ENCODE results near the gene UNC13B. TPM values are rescaled to one million over a fixed set of nuclear protein-coding genes. Genes with fewer than 3 reads are reported as not detected.

Gene UNC13B
- total and polyA plus RNA-seq, 2 of the 13 experiments (the other 11 are each of a cell fraction or from before 2014, with no cell fraction given), result 14.0 to 18.3 TPM

- TF ChIP-seq ZNF331 (CRISPR knock-in tag; IDR thresholded peaks at IDR 0.05) (no peak), ZNF383 (CRISPR knock-in tag; IDR thresholded peaks at IDR 0.05; ENCODE audit: borderline replicate concordance) (no peak), ZNF282 (IDR thresholded peaks at IDR 0.05; ENCODE audit: partially characterized antibody) (no peak)
Measured at GRCh38 chr9:35366627-35367026, 204.8 kb downstream of the UNC13B start (continued).

- Histone ChIP-seq H3K79me2 (ENCODE audit: insufficient read depth, low read length) (no peaks in the 10 kb centered on the region), H3K4me3 (replicated peaks in 1 of 3; ENCODE audit: insufficient read depth in 1 of 3, low read depth in 2 of 3, low read length in 3 of 3) (no peak overlapping the region), H3K27ac (ENCODE audit: extremely low read length, insufficient read depth, low read length) (no peak overlapping the region), H3K4me1 (ENCODE audit: insufficient read depth, low read length) (0 out of 2 replicates have a peak, but pooled peaks cover 6% of the 10 kb centered on the region), H4K20me1 (ENCODE audit: insufficient read depth, low read length) (no peaks in the 10 kb centered on the region), H3K9ac (ENCODE audit: insufficient read depth, low read depth, low read length) (no peak overlapping the region), H3K4me2 (ENCODE audit: low read depth, low read length) (no peak overlapping the region), H3K27me3 (ENCODE audit: control insufficient read depth in 1 of 2, insufficient read depth in 2 of 2, low read length in 2 of 2) (no peaks in the 10 kb centered on the region), H3K36me3 (replicated peaks in 1 of 2; ENCODE audit: control insufficient read depth in 1 of 2, insufficient read depth in 2 of 2, low read length in 2 of 2) (peaks cover 2 to 3% of the 10 kb centered on the region in 2 experiments; a peak in 2 of 5 replicates), H2AFZ (ENCODE audit: low read length) (no peak overlapping the region), H3K9me3 (ENCODE audit: low read length) (no peaks in the 10 kb centered on the region)
- DNase-seq (ENCODE audit: low spot score) (no peak), ATAC-seq (no peak), FAIRE-seq (no peak)
- TF ChIP-seq CERS6 (CRISPR knock-in tag; IDR thresholded peaks at IDR 0.05) (no peak), ZBTB8A (CRISPR knock-in tag; IDR thresholded peaks at IDR 0.05; ENCODE audit: borderline replicate concordance, low read depth) (no peak), ZIK1 (CRISPR knock-in tag; IDR thresholded peaks at IDR 0.05; ENCODE audit: borderline replicate concordance, low read depth) (no peak), CBX2 (IDR thresholded peaks at IDR 0.05; ENCODE audit: low read depth, low read length) (no peak), CBX2 (CRISPR knock-in tag; IDR thresholded peaks at IDR 0.05; ENCODE audit: low read depth) (no peak)
- WGBS (ENCODE audit: low lambda C conversion rate), result 99% methylated on average over 2 of the region's 2 CpGs
- in situ Hi-C loops (cut with HindIII; ENCODE audit: extremely low pct_ligation_motif_present, low pct_unique_long_range_greater_than_20kb), result no loop called here
- CTCF ChIA-PET (ENCODE audit: low intra/inter-chr PET ratio, low total read pairs), result no interaction called here
- intact Hi-C loops (cut with micrococcal nuclease; ENCODE audit: unreplicated experiment), result no loop called here
- no TSS peak for BruUV-seq (replicated peaks)
- POLR2A ChIA-PET, result no interaction called here
Measured at GRCh38 chr9:35367451-35367850, 205.6 kb downstream of the UNC13B start.
